ENCODE measurements around the gene SOWAHA.

Gene SOWAHA

GRCh38 chr5:132856011-132856410, 42.9 kb downstream of the SOWAHA start:
- DNase-seq: no peak

GRCh38 chr5:132859889-132860437, 46.9 kb downstream of the SOWAHA start:
- no peak for DNase-seq

- no peak for DNase-seq
These were observed 47.6 kb downstream of the SOWAHA start for GRCh38 chr5:132860742-132861141.

GRCh38 chr5:132865668-132866341, 52.7 kb downstream of the SOWAHA start:
- no peak for DNase-seq
